GM23338 (cell line): ENCODE measurements around the gene FCRL6.

Experiments
- CTCF ChIP-seq, 2 experiments: fragments of 200-600 bp in 1 of 2; sonication (generic) in 1 of 2; conservative IDR thresholded peaks; 2 replicates each; pipeline versions ENCODE4 v1.5.1 to v1.6.1; 2016 to 2017; ENCODE audit warnings: antibody characterized with exemption in 2 of 2, low read depth in 2 of 2, mild to moderate bottlenecking in 2 of 2, moderate library complexity in 1 of 2
- EZH2phosphoT487 ChIP-seq: fragments of 200-600 bp; sonication (generic); IDR thresholded peaks from one replicate; pipeline ENCODE4 v1.8.1; 2018; ENCODE audit warnings: antibody characterized with exemption; ENCODE audit not compliant: unreplicated experiment
- POLR2AphosphoS5 ChIP-seq: IDR thresholded peaks from 2 replicates; pipeline ENCODE4 v1.6.1; 2016; ENCODE audit warnings: antibody characterized with exemption, low read depth
- ZNF331 ChIP-seq: fragments of 250-450 bp; sonication (Bioruptor Pico); IDR thresholded peaks from 2 replicates; pipeline ENCODE4 v1.5.0; 2020; ENCODE audit warnings: low read depth, mild to moderate bottlenecking, moderate library complexity

- TF ChIP-seq CTCF (conservative IDR thresholded peaks at IDR 0.05; ENCODE audit: low read depth in 2 of 2): no peak
- no peak for TF ChIP-seq ZNF331 (CRISPR knock-in tag)
- TF ChIP-seq EZH2phosphoT487: no peak
- TF ChIP-seq POLR2AphosphoS5: no peak
Measured at GRCh38 chr1:159771127-159771895, 30.8 kb upstream of the FCRL6 start.
